ENCODE data around the gene VTI1A. TPM values are rescaled to one million over a fixed set of nuclear protein-coding genes. Genes with fewer than 3 reads are reported as not detected.

VTI1A gene
- total RNA-seq, 2 donors from 2014 or later, result 71.6 to 139 TPM

GRCh38 chr10:112643600-112644264, 196.7 kb downstream of the VTI1A start:
- H3K4me1 ChIP-seq (ENCODE audit: control insufficient read depth in 1 of 2, low read depth in 2 of 2), result no peaks in the 10 kb centered on the region
- H3K27ac ChIP-seq, result no peak overlapping the region
- H3K36me3 ChIP-seq, result no peaks in the 10 kb centered on the region
- no peak overlapping the region for H3K4me3 ChIP-seq
- H3K27me3 ChIP-seq (replicated peaks; ENCODE audit: insufficient read depth), result no peaks in the 10 kb centered on the region
- H3K9me3 ChIP-seq, result no peaks in the 10 kb centered on the region
- DNase-seq (ENCODE audit: low spot score), result no peak
- no peak for TF ChIP-seq CTCF (IDR thresholded peaks at IDR 0.05)
- no peak for ATAC-seq (ENCODE audit: insufficient number of reproducible peaks, low FRiP score, low read depth)

GRCh38 chr10:112644265-112644645, 197.2 kb downstream of the VTI1A start:
- no peak for TF ChIP-seq CTCF (IDR thresholded peaks at IDR 0.05)
- no peaks in the 10 kb centered on the region for H3K9me3 ChIP-seq
- no peak for ATAC-seq (ENCODE audit: insufficient number of reproducible peaks, low FRiP score, low read depth)

GRCh38 chr10:112649006-112649821, 202.2 kb downstream of the VTI1A start:
- no peaks in the 10 kb centered on the region for H3K9me3 ChIP-seq
- DNase-seq (ENCODE audit: low spot score) (no peak), ATAC-seq (ENCODE audit: insufficient number of reproducible peaks, low FRiP score, low read depth) (no peak)
- H3K4me1 ChIP-seq (ENCODE audit: control insufficient read depth in 1 of 2, low read depth in 2 of 2), result no peaks in the 10 kb centered on the region
- H3K4me3 ChIP-seq, result no peak overlapping the region
- H3K27me3 ChIP-seq (replicated peaks; ENCODE audit: insufficient read depth), result no peaks in the 10 kb centered on the region
- H3K27ac ChIP-seq, result no peak overlapping the region
- H3K36me3 ChIP-seq, result no peaks in the 10 kb centered on the region
- no peak for TF ChIP-seq CTCF (IDR thresholded peaks at IDR 0.05)

More at GRCh38 chr10:112644265-112644645, 197.2 kb downstream of the VTI1A start:
- H3K4me3 ChIP-seq, result no peak overlapping the region
- DNase-seq (ENCODE audit: low spot score), result no peak
- no peaks in the 10 kb centered on the region for H3K4me1 ChIP-seq (ENCODE audit: control insufficient read depth in 1 of 2, low read depth in 2 of 2)
- no peaks in the 10 kb centered on the region for H3K36me3 ChIP-seq
- no peak overlapping the region for H3K27ac ChIP-seq
- no peaks in the 10 kb centered on the region for H3K27me3 ChIP-seq (replicated peaks; ENCODE audit: insufficient read depth)

GRCh38 chr10:112649822-112650152, 202.8 kb downstream of the VTI1A start:
- TF ChIP-seq CTCF (IDR thresholded peaks at IDR 0.05), result no peak
- Histone ChIP-seq H3K27ac (no peak overlapping the region), H3K36me3 (no peaks in the 10 kb centered on the region), H3K27me3 (replicated peaks; ENCODE audit: insufficient read depth) (no peaks in the 10 kb centered on the region), H3K9me3 (no peaks in the 10 kb centered on the region), H3K4me1 (ENCODE audit: control insufficient read depth in 1 of 2, low read depth in 2 of 2) (no peaks in the 10 kb centered on the region), H3K4me3 (no peak overlapping the region)
- no peak for ATAC-seq (ENCODE audit: insufficient number of reproducible peaks, low FRiP score, low read depth)
- no peak for DNase-seq (ENCODE audit: low spot score)

GRCh38 chr10:112650588-112651030, 203.6 kb downstream of the VTI1A start:
- DNase-seq (ENCODE audit: low spot score) (no peak), ATAC-seq (ENCODE audit: insufficient number of reproducible peaks, low FRiP score, low read depth) (no peak)
- Histone ChIP-seq H3K9me3 (no peaks in the 10 kb centered on the region), H3K27ac (no peak overlapping the region), H3K4me1 (ENCODE audit: control insufficient read depth in 1 of 2, low read depth in 2 of 2) (no peaks in the 10 kb centered on the region), H3K36me3 (no peaks in the 10 kb centered on the region), H3K4me3 (no peak overlapping the region), H3K27me3 (replicated peaks; ENCODE audit: insufficient read depth) (no peaks in the 10 kb centered on the region)
- no peak for TF ChIP-seq CTCF (IDR thresholded peaks at IDR 0.05)

All from thoracic aorta (tissue), 2 donors.